Fibroblast of villous mesenchyme (primary cell): ENCODE measurements around the gene UGT2A1. TPM values are rescaled to one million over a fixed set of nuclear protein-coding genes. Genes with fewer than 3 reads are reported as not detected.

Source experiments
- DNase-seq: peaks from one replicate; pipeline ENCODE4 v3.0.0-alpha.2; 2010; ENCODE audit warnings: low read depth
- H3K4me3 ChIP-seq: 2 replicates; pipeline ENCODE4 v1.5.1; 2011; ENCODE audit warnings: low read depth, mild to moderate bottlenecking, low read length
- CTCF ChIP-seq: IDR thresholded peaks from 2 replicates; pipeline ENCODE4 v1.5.1; 2012; ENCODE audit warnings: low read depth, mild to moderate bottlenecking, low read length; ENCODE audit not compliant: insufficient read depth
- total RNA-seq: library from RNA; depleted of rRNA; stranded (reverse); fragments of >200 nt; gene quantifications from 2 replicates; pipeline ENCODE4 v1.2.3, GENCODE V29; 2012

UGT2A1 gene
- total RNA-seq, 1 donor, result not detected

GRCh38 chr4:69658133-69658532 is 5.1 kb upstream of the UGT2A1 start:
- no peak for TF ChIP-seq CTCF
- DNase-seq, result no peak
- H3K4me3 ChIP-seq, result no peak overlapping the region

- H3K4me3 ChIP-seq, result no peak overlapping the region
- no peak for TF ChIP-seq CTCF
- DNase-seq, result no peak
These were observed 3.7 kb upstream of the UGT2A1 start for GRCh38 chr4:69656653-69657158.

- no peak overlapping the region for H3K4me3 ChIP-seq
- no peak for TF ChIP-seq CTCF
- no peak for DNase-seq
These were observed 2.2 kb downstream of the UGT2A1 start for GRCh38 chr4:69650872-69651271.

GRCh38 chr4:69649629-69650028 is 3.4 kb downstream of the UGT2A1 start:
- TF ChIP-seq CTCF, result no peak
- no peak overlapping the region for H3K4me3 ChIP-seq
- no peak for DNase-seq

- TF ChIP-seq CTCF, result no peak
- H3K4me3 ChIP-seq, result no peak overlapping the region
- DNase-seq, result no peak
These were observed 3.8 kb downstream of the UGT2A1 start for GRCh38 chr4:69649207-69649606.

- DNase-seq, result no peak
- TF ChIP-seq CTCF, result no peak
These were observed 10.1 kb downstream of the UGT2A1 start for GRCh38 chr4:69642961-69643360.

GRCh38 chr4:69640289-69640688 is 12.8 kb downstream of the UGT2A1 start:
- no peak overlapping the region for H3K4me3 ChIP-seq
- DNase-seq, result peak; percentile 0
- no peak for TF ChIP-seq CTCF

More at GRCh38 chr4:69642961-69643360, 10.1 kb downstream of the UGT2A1 start:
- no peak overlapping the region for H3K4me3 ChIP-seq
